Measurements from ENCODE around the gene CDH4. TPM values are rescaled to one million over a fixed set of nuclear protein-coding genes. Genes with fewer than 3 reads are reported as not detected.

CDH4 gene
- total RNA-seq, 1 experiment from 2014 or later, result 5.3 TPM

DNA sequence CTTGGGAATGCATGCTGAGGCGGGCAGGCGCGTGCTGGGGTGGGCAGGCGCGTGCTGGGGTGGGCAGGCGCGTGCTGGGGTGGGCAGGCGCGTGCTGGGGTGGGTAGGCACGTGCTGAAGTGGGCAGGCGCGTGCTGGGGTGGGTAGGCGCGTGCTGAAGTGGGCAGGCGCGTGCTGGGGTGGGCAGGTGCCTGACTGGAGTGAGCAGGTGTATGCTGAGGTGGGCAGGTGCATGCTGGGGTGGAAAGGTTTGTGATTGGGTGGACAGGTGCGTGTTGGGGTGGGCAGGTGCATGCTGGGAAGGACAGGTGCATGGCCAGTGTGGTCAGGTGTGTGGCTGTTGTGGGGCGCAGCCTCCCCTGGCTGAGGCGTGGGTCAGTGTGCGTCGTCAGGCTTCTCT is 404.1 kb downstream of the CDH4 start:
- peaks cover 7% of the 10 kb centered on the region for H3K9me3 Mint-ChIP-seq
- no peak for ATAC-seq
- peaks cover 17% of the 10 kb centered on the region for H3K27me3 Mint-ChIP-seq (ENCODE audit: low read depth)
- TF ChIP-seq, protein P1, sequence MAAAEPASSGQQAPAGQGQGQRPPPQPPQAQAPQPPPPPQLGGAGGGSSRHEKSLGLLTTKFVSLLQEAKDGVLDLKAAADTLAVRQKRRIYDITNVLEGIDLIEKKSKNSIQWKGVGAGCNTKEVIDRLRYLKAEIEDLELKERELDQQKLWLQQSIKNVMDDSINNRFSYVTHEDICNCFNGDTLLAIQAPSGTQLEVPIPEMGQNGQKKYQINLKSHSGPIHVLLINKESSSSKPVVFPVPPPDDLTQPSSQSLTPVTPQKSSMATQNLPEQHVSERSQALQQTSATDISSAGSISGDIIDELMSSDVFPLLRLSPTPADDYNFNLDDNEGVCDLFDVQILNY (CRISPR knock-in tag; IDR thresholded peaks at IDR 0.05), result no peak
- TF ChIP-seq HMGA2 (CRISPR knock-in tag; IDR thresholded peaks at IDR 0.05) (no peak), RORB (CRISPR knock-in tag; IDR thresholded peaks at IDR 0.05) (no peak), ZNF263 (CRISPR knock-in tag; IDR thresholded peaks at IDR 0.05; ENCODE audit: low read depth) (no peak), JUN (CRISPR knock-in tag; IDR thresholded peaks at IDR 0.05) (no peak), NR3C1 (CRISPR knock-in tag; conservative IDR thresholded peaks at IDR 0.05; ENCODE audit: low read depth) (no peak)
- TF ChIP-seq, protein P2, sequence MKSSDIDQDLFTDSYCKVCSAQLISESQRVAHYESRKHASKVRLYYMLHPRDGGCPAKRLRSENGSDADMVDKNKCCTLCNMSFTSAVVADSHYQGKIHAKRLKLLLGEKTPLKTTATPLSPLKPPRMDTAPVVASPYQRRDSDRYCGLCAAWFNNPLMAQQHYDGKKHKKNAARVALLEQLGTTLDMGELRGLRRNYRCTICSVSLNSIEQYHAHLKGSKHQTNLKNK (CRISPR knock-in tag; IDR thresholded peaks at IDR 0.05), result no peak
- TF ChIP-seq, protein P3, sequence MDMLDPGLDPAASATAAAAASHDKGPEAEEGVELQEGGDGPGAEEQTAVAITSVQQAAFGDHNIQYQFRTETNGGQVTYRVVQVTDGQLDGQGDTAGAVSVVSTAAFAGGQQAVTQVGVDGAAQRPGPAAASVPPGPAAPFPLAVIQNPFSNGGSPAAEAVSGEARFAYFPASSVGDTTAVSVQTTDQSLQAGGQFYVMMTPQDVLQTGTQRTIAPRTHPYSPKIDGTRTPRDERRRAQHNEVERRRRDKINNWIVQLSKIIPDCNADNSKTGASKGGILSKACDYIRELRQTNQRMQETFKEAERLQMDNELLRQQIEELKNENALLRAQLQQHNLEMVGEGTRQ (CRISPR knock-in tag; IDR thresholded peaks at IDR 0.05), result no peak
- peaks cover 5% of the 10 kb centered on the region for H3K36me3 Mint-ChIP-seq
- DNase-seq (ENCODE audit: low spot score), result no peak
- no peaks in the 10 kb centered on the region for H3K4me1 Mint-ChIP-seq
- ChIA-PET CTCF (no interaction called here), POLR2A (no interaction called here)
- H3K27ac Mint-ChIP-seq, result no peak overlapping the region
- H3K4me3 Mint-ChIP-seq, result no peak overlapping the region

DNA sequence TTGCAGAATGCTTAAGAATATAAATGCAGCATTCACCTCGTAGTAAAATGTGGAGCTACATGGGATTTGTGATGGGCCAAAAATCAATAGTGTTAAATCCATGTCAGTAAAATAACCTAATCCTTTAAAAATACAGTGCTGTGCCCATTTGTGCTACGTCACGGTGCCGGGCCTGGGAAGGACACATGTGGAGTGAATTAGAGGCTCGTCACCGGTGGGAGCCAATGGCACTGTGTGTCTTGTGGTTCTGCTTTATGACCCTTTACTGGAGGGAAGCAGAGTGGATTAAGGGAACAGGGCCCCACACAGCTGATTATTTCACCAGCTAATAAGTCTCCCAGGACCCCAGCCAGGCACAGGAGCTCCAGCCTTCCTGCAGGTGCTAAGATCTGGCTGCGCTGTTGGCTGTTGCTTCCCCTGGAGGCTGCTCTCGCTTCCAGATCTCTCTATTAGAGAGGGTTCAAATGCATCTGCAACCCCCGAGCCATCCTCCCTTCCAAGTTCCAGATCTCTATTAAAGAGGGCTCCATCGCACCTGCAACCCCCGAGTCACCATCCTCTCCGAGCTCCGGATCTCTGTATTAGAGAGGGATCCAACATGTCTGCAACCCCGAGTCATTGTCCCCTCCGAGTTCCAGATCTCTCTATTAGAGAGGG is 405.8 kb downstream of the CDH4 start:
- DNase-seq (ENCODE audit: low spot score) (no peak), ATAC-seq (no peak)
- Mint-ChIP-seq H3K27me3 (ENCODE audit: low read depth) (peaks cover 17% of the 10 kb centered on the region), H3K9me3 (peaks cover 7% of the 10 kb centered on the region), H3K4me3 (no peak overlapping the region), H3K36me3 (peaks cover 5% of the 10 kb centered on the region), H3K4me1 (no peaks in the 10 kb centered on the region), H3K27ac (no peak overlapping the region)
- POLR2A ChIA-PET, result no interaction called here
- CTCF ChIA-PET, result no interaction called here
- TF ChIP-seq SMAD4 (CRISPR knock-in tag; IDR thresholded peaks at IDR 0.05), result no peak
- TF ChIP-seq ZNF317 (CRISPR knock-in tag; IDR thresholded peaks at IDR 0.05; ENCODE audit: borderline replicate concordance, low read depth), result no peak
- TF ChIP-seq ZNF263 (CRISPR knock-in tag; IDR thresholded peaks at IDR 0.05; ENCODE audit: low read depth), result no peak
- TF ChIP-seq, protein P4, sequence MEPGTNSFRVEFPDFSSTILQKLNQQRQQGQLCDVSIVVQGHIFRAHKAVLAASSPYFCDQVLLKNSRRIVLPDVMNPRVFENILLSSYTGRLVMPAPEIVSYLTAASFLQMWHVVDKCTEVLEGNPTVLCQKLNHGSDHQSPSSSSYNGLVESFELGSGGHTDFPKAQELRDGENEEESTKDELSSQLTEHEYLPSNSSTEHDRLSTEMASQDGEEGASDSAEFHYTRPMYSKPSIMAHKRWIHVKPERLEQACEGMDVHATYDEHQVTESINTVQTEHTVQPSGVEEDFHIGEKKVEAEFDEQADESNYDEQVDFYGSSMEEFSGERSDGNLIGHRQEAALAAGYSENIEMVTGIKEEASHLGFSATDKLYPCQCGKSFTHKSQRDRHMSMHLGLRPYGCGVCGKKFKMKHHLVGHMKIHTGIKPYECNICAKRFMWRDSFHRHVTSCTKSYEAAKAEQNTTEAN (CRISPR knock-in tag; IDR thresholded peaks at IDR 0.05), result no peak
- TF ChIP-seq, protein P5, sequence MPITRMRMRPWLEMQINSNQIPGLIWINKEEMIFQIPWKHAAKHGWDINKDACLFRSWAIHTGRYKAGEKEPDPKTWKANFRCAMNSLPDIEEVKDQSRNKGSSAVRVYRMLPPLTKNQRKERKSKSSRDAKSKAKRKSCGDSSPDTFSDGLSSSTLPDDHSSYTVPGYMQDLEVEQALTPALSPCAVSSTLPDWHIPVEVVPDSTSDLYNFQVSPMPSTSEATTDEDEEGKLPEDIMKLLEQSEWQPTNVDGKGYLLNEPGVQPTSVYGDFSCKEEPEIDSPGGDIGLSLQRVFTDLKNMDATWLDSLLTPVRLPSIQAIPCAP (CRISPR knock-in tag; IDR thresholded peaks at IDR 0.05), result no peak
- TF ChIP-seq RORB (CRISPR knock-in tag; IDR thresholded peaks at IDR 0.05), result no peak
- TF ChIP-seq FOXP1 (CRISPR knock-in tag; IDR thresholded peaks at IDR 0.05; ENCODE audit: borderline replicate concordance), result no peak
- no peak for TF ChIP-seq ZNF423 (CRISPR knock-in tag; IDR thresholded peaks at IDR 0.05)
- TF ChIP-seq, protein P6, sequence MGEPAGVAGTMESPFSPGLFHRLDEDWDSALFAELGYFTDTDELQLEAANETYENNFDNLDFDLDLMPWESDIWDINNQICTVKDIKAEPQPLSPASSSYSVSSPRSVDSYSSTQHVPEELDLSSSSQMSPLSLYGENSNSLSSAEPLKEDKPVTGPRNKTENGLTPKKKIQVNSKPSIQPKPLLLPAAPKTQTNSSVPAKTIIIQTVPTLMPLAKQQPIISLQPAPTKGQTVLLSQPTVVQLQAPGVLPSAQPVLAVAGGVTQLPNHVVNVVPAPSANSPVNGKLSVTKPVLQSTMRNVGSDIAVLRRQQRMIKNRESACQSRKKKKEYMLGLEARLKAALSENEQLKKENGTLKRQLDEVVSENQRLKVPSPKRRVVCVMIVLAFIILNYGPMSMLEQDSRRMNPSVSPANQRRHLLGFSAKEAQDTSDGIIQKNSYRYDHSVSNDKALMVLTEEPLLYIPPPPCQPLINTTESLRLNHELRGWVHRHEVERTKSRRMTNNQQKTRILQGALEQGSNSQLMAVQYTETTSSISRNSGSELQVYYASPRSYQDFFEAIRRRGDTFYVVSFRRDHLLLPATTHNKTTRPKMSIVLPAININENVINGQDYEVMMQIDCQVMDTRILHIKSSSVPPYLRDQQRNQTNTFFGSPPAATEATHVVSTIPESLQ (CRISPR knock-in tag; IDR thresholded peaks at IDR 0.05), result no peak
- TF ChIP-seq ZNF396 (CRISPR knock-in tag; IDR thresholded peaks at IDR 0.05; ENCODE audit: borderline replicate concordance), result no peak
- no peak for TF ChIP-seq KAT7 (CRISPR knock-in tag; IDR thresholded peaks at IDR 0.05; ENCODE audit: borderline replicate concordance)
- no peak for TF ChIP-seq GRHL2 (CRISPR knock-in tag; IDR thresholded peaks at IDR 0.05; ENCODE audit: insufficient replicate concordance, severe bottlenecking)
- TF ChIP-seq, protein P1 (CRISPR knock-in tag; IDR thresholded peaks at IDR 0.05), result no peak
- TF ChIP-seq, protein P7, sequence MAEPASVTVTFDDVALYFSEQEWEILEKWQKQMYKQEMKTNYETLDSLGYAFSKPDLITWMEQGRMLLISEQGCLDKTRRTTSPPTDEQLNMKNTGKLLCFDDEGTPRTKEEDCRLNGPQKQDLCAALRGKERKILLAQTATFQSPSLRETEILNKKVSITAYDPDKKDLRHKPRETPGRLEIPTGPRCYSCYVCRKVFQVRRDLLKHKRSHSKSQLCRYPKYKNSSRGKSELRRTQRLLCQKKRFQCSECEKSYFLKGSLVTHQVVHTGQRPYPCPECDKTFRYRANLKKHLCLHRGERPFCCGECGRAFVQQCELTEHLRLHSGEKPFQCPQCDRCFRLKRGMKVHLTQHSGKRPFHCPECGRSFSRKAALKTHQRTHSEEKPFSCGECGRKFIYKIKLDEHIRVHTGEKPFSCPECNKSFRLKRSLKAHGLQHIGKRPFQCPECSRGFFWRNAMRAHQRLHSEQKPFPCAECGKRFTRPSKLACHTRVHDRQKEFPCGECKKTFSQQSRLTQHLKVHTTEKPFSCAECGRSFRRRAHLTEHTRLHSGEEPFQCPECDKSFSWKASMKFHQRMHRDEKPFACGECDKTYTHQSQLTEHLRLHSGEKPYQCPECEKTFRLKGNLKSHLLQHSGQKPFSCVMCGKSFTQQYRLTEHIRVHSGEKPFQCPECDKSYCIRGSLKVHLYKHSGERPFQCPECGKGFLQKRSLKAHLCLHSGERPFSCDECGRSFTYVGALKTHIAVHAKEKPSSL (CRISPR knock-in tag; conservative IDR thresholded peaks at IDR 0.05), result no peak
- TF ChIP-seq, protein P8, sequence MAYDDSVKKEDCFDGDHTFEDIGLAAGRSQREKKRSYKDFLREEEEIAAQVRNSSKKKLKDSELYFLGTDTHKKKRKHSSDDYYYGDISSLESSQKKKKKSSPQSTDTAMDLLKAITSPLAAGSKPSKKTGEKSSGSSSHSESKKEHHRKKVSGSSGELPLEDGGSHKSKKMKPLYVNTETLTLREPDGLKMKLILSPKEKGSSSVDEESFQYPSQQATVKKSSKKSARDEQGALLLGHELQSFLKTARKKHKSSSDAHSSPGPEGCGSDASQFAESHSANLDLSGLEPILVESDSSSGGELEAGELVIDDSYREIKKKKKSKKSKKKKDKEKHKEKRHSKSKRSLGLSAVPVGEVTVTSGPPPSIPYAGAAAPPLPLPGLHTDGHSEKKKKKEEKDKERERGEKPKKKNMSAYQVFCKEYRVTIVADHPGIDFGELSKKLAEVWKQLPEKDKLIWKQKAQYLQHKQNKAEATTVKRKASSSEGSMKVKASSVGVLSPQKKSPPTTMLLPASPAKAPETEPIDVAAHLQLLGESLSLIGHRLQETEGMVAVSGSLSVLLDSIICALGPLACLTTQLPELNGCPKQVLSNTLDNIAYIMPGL (CRISPR knock-in tag; IDR thresholded peaks at IDR 0.05), result no peak
- TF ChIP-seq, protein P2 (CRISPR knock-in tag; IDR thresholded peaks at IDR 0.05), result no peak
- no peak for TF ChIP-seq NFATC4 (CRISPR knock-in tag; IDR thresholded peaks at IDR 0.05)
